ENCODE measurements around the gene HRK. TPM values are rescaled to one million over a fixed set of nuclear protein-coding genes. Genes with fewer than 3 reads are reported as not detected.
A peak's percentile ranks its signal among the peaks of the same experiment; 100 is the strongest.

HRK gene
- total RNA-seq, 1 donor from 2014 or later = not detected

- Mint-ChIP-seq H3K36me3 (ENCODE audit: low read depth) (peaks cover 36% of the 10 kb centered on the region), H3K27ac (peak overlapping the region; percentile 34), H3K4me1 (peaks cover 49% of the 10 kb centered on the region), H3K9me3 (no peaks in the 10 kb centered on the region), H3K4me3 (no peak overlapping the region), H3K27me3 (peaks cover 5% of the 10 kb centered on the region)
- intact Hi-C loops (cut with micrococcal nuclease) = no loop called here
- peak; percentile 64 for DNase-seq
These were observed 35.5 kb upstream of the HRK start for GRCh38 chr12:116916714-116917114.

GRCh38 chr12:116916122-116916521 lies 34.9 kb upstream of the HRK start:
- no peaks in the 10 kb centered on the region for H3K9me3 Mint-ChIP-seq
- H3K4me1 Mint-ChIP-seq = peaks cover 48% of the 10 kb centered on the region
- peaks cover 39% of the 10 kb centered on the region for H3K36me3 Mint-ChIP-seq (ENCODE audit: low read depth)
- no peak overlapping the region for H3K4me3 Mint-ChIP-seq
- peak overlapping the region; percentile 27 for H3K27ac Mint-ChIP-seq
- intact Hi-C loops (cut with micrococcal nuclease) = no loop called here
- DNase-seq = no peak
- H3K27me3 Mint-ChIP-seq = peaks cover 5% of the 10 kb centered on the region

- Mint-ChIP-seq H3K27me3 (peaks cover 6% of the 10 kb centered on the region), H3K27ac (no peak overlapping the region), H3K9me3 (no peaks in the 10 kb centered on the region), H3K4me3 (no peak overlapping the region), H3K4me1 (peaks cover 43% of the 10 kb centered on the region), H3K36me3 (ENCODE audit: low read depth) (peaks cover 38% of the 10 kb centered on the region)
- no peak for DNase-seq
- intact Hi-C loops (cut with micrococcal nuclease) = no loop called here
These were observed 34.1 kb upstream of the HRK start for GRCh38 chr12:116915326-116915725.

GRCh38 chr12:116910645-116911451 lies 29.6 kb upstream of the HRK start, which contains the start of gene FBXW8:
TSS of gene FBXW8 (plus strand) at chr12:116910950. CDS start at chr12:116911038, 88 bp downstream.
- no peaks in the 10 kb centered on the region for H3K9me3 Mint-ChIP-seq
- intact Hi-C loops (cut with micrococcal nuclease) = loop anchor here (1.0 kb wide), 1 partner anchor 11 kb away; no protein-coding TSS in a partner anchor
- peak within 1 kb of the TSS; percentile 86 for H3K4me3 Mint-ChIP-seq
- peaks cover 21% of the 10 kb centered on the region for H3K4me1 Mint-ChIP-seq
- peak within 1 kb of the TSS; percentile 87 for H3K27ac Mint-ChIP-seq
- peaks cover 16% of the 10 kb centered on the region for H3K36me3 Mint-ChIP-seq (ENCODE audit: low read depth)
- DNase-seq = peak; percentile 92
- H3K27me3 Mint-ChIP-seq = peaks cover 31% of the 10 kb centered on the region

- Mint-ChIP-seq H3K4me3 (peak overlapping the region; percentile 86), H3K4me1 (peaks cover 19% of the 10 kb centered on the region), H3K9me3 (no peaks in the 10 kb centered on the region), H3K27me3 (peaks cover 33% of the 10 kb centered on the region), H3K36me3 (ENCODE audit: low read depth) (peaks cover 13% of the 10 kb centered on the region), H3K27ac (peak overlapping the region; percentile 87)
- intact Hi-C loops (cut with micrococcal nuclease) = no loop called here
- no peak for DNase-seq
These were observed 29.0 kb upstream of the HRK start for GRCh38 chr12:116910280-116910644.

GRCh38 chr12:116906285-116906684 lies 25.0 kb upstream of the HRK start:
- no peak overlapping the region for H3K27ac Mint-ChIP-seq
- H3K27me3 Mint-ChIP-seq = peaks cover 54% of the 10 kb centered on the region
- intact Hi-C loops (cut with micrococcal nuclease) = no loop called here
- no peak overlapping the region for H3K4me3 Mint-ChIP-seq
- H3K36me3 Mint-ChIP-seq (ENCODE audit: low read depth) = no peaks in the 10 kb centered on the region
- no peak for DNase-seq
- no peaks in the 10 kb centered on the region for H3K9me3 Mint-ChIP-seq
- H3K4me1 Mint-ChIP-seq = peaks cover 5% of the 10 kb centered on the region

GRCh38 chr12:116903818-116904217 lies 22.6 kb upstream of the HRK start:
- DNase-seq = no peak
- Mint-ChIP-seq H3K4me1 (no peaks in the 10 kb centered on the region), H3K9me3 (no peaks in the 10 kb centered on the region), H3K27ac (no peak overlapping the region), H3K27me3 (peaks cover 55% of the 10 kb centered on the region), H3K36me3 (ENCODE audit: low read depth) (no peaks in the 10 kb centered on the region), H3K4me3 (no peak overlapping the region)
- intact Hi-C loops (cut with micrococcal nuclease) = no loop called here

- DNase-seq = no peak
- H3K9me3 Mint-ChIP-seq = no peaks in the 10 kb centered on the region
- H3K4me3 Mint-ChIP-seq = no peak overlapping the region
- H3K4me1 Mint-ChIP-seq = no peaks in the 10 kb centered on the region
- intact Hi-C loops (cut with micrococcal nuclease) = no loop called here
- H3K27ac Mint-ChIP-seq = no peak overlapping the region
- peaks cover 47% of the 10 kb centered on the region for H3K27me3 Mint-ChIP-seq
- H3K36me3 Mint-ChIP-seq (ENCODE audit: low read depth) = no peaks in the 10 kb centered on the region
These were observed 20.4 kb upstream of the HRK start for GRCh38 chr12:116901612-116902011.

GRCh38 chr12:116898669-116899068 lies 17.4 kb upstream of the HRK start:
- H3K9me3 Mint-ChIP-seq = no peaks in the 10 kb centered on the region
- intact Hi-C loops (cut with micrococcal nuclease) = no loop called here

GRCh38 chr12:116897476-116897875 lies 16.2 kb upstream of the HRK start:
- Mint-ChIP-seq H3K4me1 (no peaks in the 10 kb centered on the region), H3K9me3 (no peaks in the 10 kb centered on the region), H3K36me3 (ENCODE audit: low read depth) (no peaks in the 10 kb centered on the region), H3K27ac (no peak overlapping the region), H3K4me3 (no peak overlapping the region), H3K27me3 (peaks cover 41% of the 10 kb centered on the region)
- no peak for DNase-seq
- intact Hi-C loops (cut with micrococcal nuclease) = no loop called here

More at GRCh38 chr12:116898669-116899068, 17.4 kb upstream of the HRK start:
- H3K4me1 Mint-ChIP-seq = no peaks in the 10 kb centered on the region
- no peak for DNase-seq
- H3K4me3 Mint-ChIP-seq = no peak overlapping the region
- no peaks in the 10 kb centered on the region for H3K36me3 Mint-ChIP-seq (ENCODE audit: low read depth)
- H3K27me3 Mint-ChIP-seq = peaks cover 43% of the 10 kb centered on the region
- no peak overlapping the region for H3K27ac Mint-ChIP-seq

GRCh38 chr12:116896411-116896924 lies 15.2 kb upstream of the HRK start:
- Mint-ChIP-seq H3K9me3 (no peaks in the 10 kb centered on the region), H3K4me3 (no peak overlapping the region), H3K27me3 (peaks cover 33% of the 10 kb centered on the region), H3K36me3 (ENCODE audit: low read depth) (no peaks in the 10 kb centered on the region), H3K4me1 (no peaks in the 10 kb centered on the region), H3K27ac (no peak overlapping the region)
- intact Hi-C loops (cut with micrococcal nuclease) = no loop called here
- DNase-seq = no peak

- no peak overlapping the region for H3K27ac Mint-ChIP-seq
- peaks cover 6% of the 10 kb centered on the region for H3K9me3 Mint-ChIP-seq
- no peaks in the 10 kb centered on the region for H3K36me3 Mint-ChIP-seq (ENCODE audit: low read depth)
- H3K4me3 Mint-ChIP-seq = no peak overlapping the region
- DNase-seq = no peak
- intact Hi-C loops (cut with micrococcal nuclease) = no loop called here
- H3K27me3 Mint-ChIP-seq = peaks cover 35% of the 10 kb centered on the region
- no peaks in the 10 kb centered on the region for H3K4me1 Mint-ChIP-seq
These were observed 13.7 kb upstream of the HRK start for GRCh38 chr12:116894913-116895312.

- intact Hi-C loops (cut with micrococcal nuclease) = no loop called here
These were observed 11.3 kb upstream of the HRK start for GRCh38 chr12:116892349-116893140.

GRCh38 chr12:116891019-116891418 lies 9.8 kb upstream of the HRK start:
- Mint-ChIP-seq H3K4me3 (no peak overlapping the region), H3K36me3 (ENCODE audit: low read depth) (no peaks in the 10 kb centered on the region), H3K27ac (no peak overlapping the region), H3K4me1 (no peaks in the 10 kb centered on the region), H3K27me3 (peaks cover 33% of the 10 kb centered on the region), H3K9me3 (peaks cover 6% of the 10 kb centered on the region)
- DNase-seq = no peak
- intact Hi-C loops (cut with micrococcal nuclease) = no loop called here

More at GRCh38 chr12:116892349-116893140, 11.3 kb upstream of the HRK start:
- no peak overlapping the region for H3K4me3 Mint-ChIP-seq
- no peak overlapping the region for H3K27ac Mint-ChIP-seq
- no peaks in the 10 kb centered on the region for H3K36me3 Mint-ChIP-seq (ENCODE audit: low read depth)
- peaks cover 27% of the 10 kb centered on the region for H3K27me3 Mint-ChIP-seq
- H3K9me3 Mint-ChIP-seq = peaks cover 6% of the 10 kb centered on the region
- DNase-seq = no peak
- no peaks in the 10 kb centered on the region for H3K4me1 Mint-ChIP-seq

Measured in activated CD4-positive, alpha-beta T cell treated with anti-CD3 and anti-CD28 coated beads, Interleukin-2, amount 10 ng/mL, durations not matched to agents 24 days and 14 days (primary cell).